Neural cell (in vitro differentiated cells): Measurements from ENCODE around the gene LARGE1. TPM values are rescaled to one million over a fixed set of nuclear protein-coding genes. Genes with fewer than 3 reads are reported as not detected.

Experiments used
- H2AFZ ChIP-seq: fragments of 200-600, 300-800 bp; sonication (generic), shearing (Covaris generic); 2 replicates; pipeline ENCODE4 v1.6.0; 2014; ENCODE audit warnings: low read depth, mild to moderate bottlenecking, antibody characterized with exemption, low read length, moderate library complexity
- H3F3A ChIP-seq: fragments of 200-600 bp; shearing (Covaris generic); 2 replicates; pipeline ENCODE4 v1.6.1; 2016; ENCODE audit warnings: mild to moderate bottlenecking, moderate library complexity, mixed read lengths, antibody characterized with exemption, low read length; ENCODE audit not compliant: insufficient read depth, poor library complexity, severe bottlenecking
- H3K27ac ChIP-seq: fragments of 200-600, 300-800 bp; sonication (generic), shearing (Covaris generic); 2 replicates; pipeline ENCODE4 v1.5.1; 2014; ENCODE audit warnings: mild to moderate bottlenecking, low read length, moderate library complexity
- H3K27me3 ChIP-seq: fragments of 300-800, 200-600 bp; sonication (generic), shearing (Covaris generic); 2 replicates; pipeline ENCODE4 v1.6.0; 2014; ENCODE audit warnings: mild to moderate bottlenecking, low read depth, low read length, moderate library complexity; ENCODE audit not compliant: insufficient read depth
- H3K36me3 ChIP-seq: fragments of 300-800, 200-600 bp; sonication (generic), shearing (Covaris generic); 2 replicates; pipeline ENCODE4 v1.5.1; 2014; ENCODE audit warnings: mild to moderate bottlenecking, antibody characterized with exemption, low read length, moderate library complexity; ENCODE audit not compliant: insufficient read depth
- H3K4me2 ChIP-seq: fragments of 300-800, 200-600 bp; sonication (generic), shearing (Covaris generic); 2 replicates; pipeline ENCODE4 v1.6.0; 2014; ENCODE audit warnings: mild to moderate bottlenecking, low read length
- H3K4me3 ChIP-seq: fragments of 300-800, 200-600 bp; sonication (generic), shearing (Covaris generic); 2 replicates; pipeline ENCODE4 v1.5.1; 2014; ENCODE audit warnings: mild to moderate bottlenecking, low read length, moderate library complexity
- H3K79me2 ChIP-seq: fragments of 200-600 bp; shearing (Covaris generic); replicated peaks from 2 replicates; pipeline ENCODE4 v1.6.0; 2014; ENCODE audit warnings: mild to moderate bottlenecking, low read length, moderate library complexity; ENCODE audit not compliant: insufficient read depth
- H3K9ac ChIP-seq: fragments of 300-800, 200-600 bp; sonication (generic), shearing (Covaris generic); 2 replicates; pipeline ENCODE4 v1.6.1; 2016; ENCODE audit warnings: mild to moderate bottlenecking, low read length, mixed read lengths
- H3K9me2 ChIP-seq: fragments of 200-600 bp; shearing (Covaris generic); 2 replicates; pipeline ENCODE4 v1.6.1; 2016; ENCODE audit warnings: mild to moderate bottlenecking, low read length, mixed read lengths; ENCODE audit not compliant: insufficient read depth
- H3K9me3 ChIP-seq: fragments of 200-600, 300-800 bp; sonication (generic), shearing (Covaris generic); 2 replicates; pipeline ENCODE4 v1.6.1; 2016; ENCODE audit warnings: mild to moderate bottlenecking, mixed run types, low read length, moderate library complexity, mixed read lengths
- H4K20me1 ChIP-seq: fragments of 200-600 bp; shearing (Covaris generic); 2 replicates; pipeline ENCODE4 v1.6.1; 2016; ENCODE audit warnings: mild to moderate bottlenecking, mixed run types; ENCODE audit not compliant: insufficient read depth
- EP300 ChIP-seq: fragments of 450-650 bp; conservative IDR thresholded peaks from 2 replicates; pipeline ENCODE4 v1.6.1; 2014; ENCODE audit warnings: antibody characterized with exemption, mild to moderate bottlenecking, moderate library complexity; ENCODE audit not compliant: poor library complexity, severe bottlenecking
- EZH2 ChIP-seq: fragments of 200-600, 300-800 bp; shearing (Covaris generic), sonication (generic); IDR thresholded peaks from 2 replicates; pipeline ENCODE4 v1.6.1; 2014; ENCODE audit warnings: antibody characterized with exemption, low read length, borderline replicate concordance, mild to moderate bottlenecking; ENCODE audit not compliant: insufficient read depth, poor library complexity, severe bottlenecking
- MXI1 ChIP-seq: fragments of 450-650 bp; conservative IDR thresholded peaks from 2 replicates; pipeline ENCODE4 v1.6.1; 2014; ENCODE audit warnings: antibody characterized with exemption, mild to moderate bottlenecking; ENCODE audit not compliant: poor library complexity, severe bottlenecking
- POLR2AphosphoS5 ChIP-seq: IDR thresholded peaks from 2 replicates; pipeline ENCODE4 v1.6.1; 2012
- RAD21 ChIP-seq: fragments of 450-650 bp; conservative IDR thresholded peaks from 2 replicates; pipeline ENCODE4 v1.6.1; 2014; ENCODE audit warnings: antibody characterized with exemption, mild to moderate bottlenecking, moderate library complexity
- REST ChIP-seq: IDR thresholded peaks from 2 replicates; pipeline ENCODE4 v1.6.1; 2012; ENCODE audit warnings: borderline replicate concordance
- SMC3 ChIP-seq: fragments of 450-650 bp; conservative IDR thresholded peaks from 2 replicates; pipeline ENCODE4 v1.6.1; 2014; ENCODE audit warnings: antibody characterized with exemption, mild to moderate bottlenecking, moderate library complexity; ENCODE audit not compliant: poor library complexity
- TAF1 ChIP-seq: IDR thresholded peaks from 2 replicates; pipeline ENCODE4 v1.6.1; 2012; ENCODE audit warnings: low read depth
- polyA plus RNA-seq: library from polyadenylated mRNA; depleted of rRNA; stranded (reverse); fragments of >200 nt; gene quantifications from 2 replicates; pipeline ENCODE4 v1.2.3, GENCODE V29; 2014
- TF ChIP-seq, protein P1 (sequence below): fragments of 450-650 bp; IDR thresholded peaks from 2 replicates; pipeline ENCODE4 v1.5.1; 2014; ENCODE audit warnings: antibody characterized with exemption, mild to moderate bottlenecking, moderate library complexity; ENCODE audit not compliant: poor library complexity, severe bottlenecking

Gene LARGE1
- polyA plus RNA-seq, 1 donor from 2014 or later: 27.5 TPM

DNA sequence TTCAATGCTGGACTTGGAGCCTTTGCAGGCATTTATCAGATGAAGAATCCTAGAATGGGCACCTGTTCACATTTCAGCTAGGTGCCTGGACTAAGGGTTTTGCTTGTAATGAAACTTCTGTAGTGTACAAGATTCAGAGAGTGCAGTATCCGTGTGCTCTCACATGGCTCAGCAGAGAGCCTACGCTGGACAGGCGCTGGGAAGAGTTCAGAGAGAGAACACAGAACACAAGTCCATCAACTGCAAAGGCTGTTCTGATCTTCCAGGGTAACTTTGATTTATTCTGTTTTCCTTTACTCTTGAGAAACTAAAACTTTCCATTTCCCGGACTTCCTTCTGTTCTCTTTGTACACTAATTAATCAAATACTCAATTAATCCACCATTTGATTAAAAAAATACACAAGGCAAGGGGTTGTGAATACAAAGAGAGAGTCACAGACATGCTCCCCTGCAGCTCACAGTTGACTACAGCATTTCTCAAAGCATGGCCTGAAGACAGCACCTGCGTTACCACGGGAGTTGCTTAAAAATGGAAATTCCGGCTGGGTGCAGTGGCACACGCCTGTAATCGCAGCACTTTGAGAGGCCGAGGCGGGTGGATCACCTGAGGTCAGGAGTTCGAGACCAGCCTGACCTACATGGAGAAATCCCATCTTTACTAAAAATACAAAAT, 393.7 kb downstream of the LARGE1 start:
- H3K79me2 ChIP-seq: no peaks in the 10 kb centered on the region
- no peaks in the 10 kb centered on the region for H3K9me2 ChIP-seq
- H3K9ac ChIP-seq: no peak overlapping the region
- no peaks in the 10 kb centered on the region for H4K20me1 ChIP-seq
- no peak overlapping the region for H2AFZ ChIP-seq
- no peaks in the 10 kb centered on the region for H3K9me3 ChIP-seq
- no peak overlapping the region for H3K4me3 ChIP-seq
- no peaks in the 10 kb centered on the region for H3F3A ChIP-seq
- TF ChIP-seq, protein P1, sequence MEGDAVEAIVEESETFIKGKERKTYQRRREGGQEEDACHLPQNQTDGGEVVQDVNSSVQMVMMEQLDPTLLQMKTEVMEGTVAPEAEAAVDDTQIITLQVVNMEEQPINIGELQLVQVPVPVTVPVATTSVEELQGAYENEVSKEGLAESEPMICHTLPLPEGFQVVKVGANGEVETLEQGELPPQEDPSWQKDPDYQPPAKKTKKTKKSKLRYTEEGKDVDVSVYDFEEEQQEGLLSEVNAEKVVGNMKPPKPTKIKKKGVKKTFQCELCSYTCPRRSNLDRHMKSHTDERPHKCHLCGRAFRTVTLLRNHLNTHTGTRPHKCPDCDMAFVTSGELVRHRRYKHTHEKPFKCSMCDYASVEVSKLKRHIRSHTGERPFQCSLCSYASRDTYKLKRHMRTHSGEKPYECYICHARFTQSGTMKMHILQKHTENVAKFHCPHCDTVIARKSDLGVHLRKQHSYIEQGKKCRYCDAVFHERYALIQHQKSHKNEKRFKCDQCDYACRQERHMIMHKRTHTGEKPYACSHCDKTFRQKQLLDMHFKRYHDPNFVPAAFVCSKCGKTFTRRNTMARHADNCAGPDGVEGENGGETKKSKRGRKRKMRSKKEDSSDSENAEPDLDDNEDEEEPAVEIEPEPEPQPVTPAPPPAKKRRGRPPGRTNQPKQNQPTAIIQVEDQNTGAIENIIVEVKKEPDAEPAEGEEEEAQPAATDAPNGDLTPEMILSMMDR: no peak
- no peak for TF ChIP-seq POLR2AphosphoS5
- no peak for TF ChIP-seq EP300
- TF ChIP-seq RAD21: no peak
- no peak for TF ChIP-seq REST
- TF ChIP-seq MXI1: no peak
- no peak for TF ChIP-seq EZH2
- TF ChIP-seq SMC3: no peak
- H3K27ac ChIP-seq: no peak overlapping the region
- no peaks in the 10 kb centered on the region for H3K36me3 ChIP-seq
- H3K27me3 ChIP-seq: no peaks in the 10 kb centered on the region
- H3K4me2 ChIP-seq: no peak overlapping the region

DNA sequence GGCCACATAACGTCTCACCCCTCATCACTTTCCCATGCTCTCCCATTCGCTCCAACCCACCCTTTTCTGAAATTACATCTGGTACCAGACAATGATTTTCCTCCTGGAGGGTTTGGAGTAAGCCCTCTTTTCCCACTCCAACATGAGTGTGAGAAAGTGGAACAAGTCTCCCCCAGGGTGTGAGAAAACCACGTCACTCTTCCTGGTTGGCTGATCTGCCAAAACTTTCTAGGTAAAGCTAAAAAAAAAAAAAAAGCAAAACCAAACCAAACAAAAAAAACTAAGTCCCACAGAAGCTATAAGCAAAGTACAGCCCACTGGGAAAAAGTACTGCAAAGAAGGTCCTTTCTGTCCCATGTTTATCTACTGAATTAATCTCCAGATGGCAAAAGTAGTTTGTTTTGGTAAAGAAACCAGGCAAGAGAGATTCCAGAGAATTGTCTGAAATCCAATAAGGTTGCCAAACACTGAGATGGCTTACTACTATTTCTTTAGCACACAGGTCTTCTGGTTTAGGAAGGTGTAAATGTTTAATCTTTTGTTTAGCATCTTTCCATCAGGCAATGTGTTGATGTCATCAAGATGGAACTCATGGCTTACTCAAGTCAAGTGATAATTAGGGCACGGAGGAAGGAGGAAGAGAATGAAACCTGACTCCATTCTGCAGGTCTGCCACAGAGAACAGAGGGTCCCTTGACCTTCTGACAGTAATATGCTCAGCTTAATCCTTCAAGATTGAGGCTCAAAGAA, 395.6 kb downstream of the LARGE1 start:
- Histone ChIP-seq H2AFZ (no peak overlapping the region), H3K9me2 (no peaks in the 10 kb centered on the region), H3K27ac (no peak overlapping the region), H3K36me3 (no peaks in the 10 kb centered on the region), H3K9ac (no peak overlapping the region), H3K27me3 (no peaks in the 10 kb centered on the region), H3K9me3 (no peaks in the 10 kb centered on the region), H3K79me2 (no peaks in the 10 kb centered on the region), H3K4me3 (no peak overlapping the region), H3F3A (no peaks in the 10 kb centered on the region), H3K4me2 (no peak overlapping the region), H4K20me1 (no peaks in the 10 kb centered on the region)
- TF ChIP-seq EZH2: no peak
- TF ChIP-seq TAF1: no peak
- TF ChIP-seq MXI1: no peak
- TF ChIP-seq POLR2AphosphoS5: no peak
- no peak for TF ChIP-seq EP300
- TF ChIP-seq SMC3: no peak
- no peak for TF ChIP-seq REST
- TF ChIP-seq RAD21: no peak
- TF ChIP-seq, protein P1: no peak
